ENCODE measurements around the gene FRMD1.

DNA sequence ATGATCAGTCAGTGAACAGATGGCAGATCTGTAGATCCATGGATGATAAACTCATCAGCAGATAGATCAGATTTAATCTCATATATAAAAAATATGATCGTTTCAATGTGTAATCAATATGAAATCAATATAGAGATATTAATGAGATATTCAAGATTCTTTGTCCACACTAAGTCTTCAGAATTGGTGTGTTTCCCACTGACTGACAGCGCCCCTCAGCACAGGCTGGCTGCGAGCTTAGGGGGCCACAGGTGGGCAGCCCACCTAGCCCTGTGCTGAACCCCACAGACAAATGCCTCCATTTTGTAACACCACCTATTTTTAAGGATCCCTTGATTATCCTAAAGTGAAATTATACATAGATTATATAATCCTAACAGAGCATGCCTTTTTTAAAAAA, 32.3 kb downstream of the FRMD1 start:
- TF ChIP-seq EZH2 (IDR thresholded peaks at IDR 0.05; ENCODE audit: borderline replicate concordance) = no peak
- TF ChIP-seq, protein P1, sequence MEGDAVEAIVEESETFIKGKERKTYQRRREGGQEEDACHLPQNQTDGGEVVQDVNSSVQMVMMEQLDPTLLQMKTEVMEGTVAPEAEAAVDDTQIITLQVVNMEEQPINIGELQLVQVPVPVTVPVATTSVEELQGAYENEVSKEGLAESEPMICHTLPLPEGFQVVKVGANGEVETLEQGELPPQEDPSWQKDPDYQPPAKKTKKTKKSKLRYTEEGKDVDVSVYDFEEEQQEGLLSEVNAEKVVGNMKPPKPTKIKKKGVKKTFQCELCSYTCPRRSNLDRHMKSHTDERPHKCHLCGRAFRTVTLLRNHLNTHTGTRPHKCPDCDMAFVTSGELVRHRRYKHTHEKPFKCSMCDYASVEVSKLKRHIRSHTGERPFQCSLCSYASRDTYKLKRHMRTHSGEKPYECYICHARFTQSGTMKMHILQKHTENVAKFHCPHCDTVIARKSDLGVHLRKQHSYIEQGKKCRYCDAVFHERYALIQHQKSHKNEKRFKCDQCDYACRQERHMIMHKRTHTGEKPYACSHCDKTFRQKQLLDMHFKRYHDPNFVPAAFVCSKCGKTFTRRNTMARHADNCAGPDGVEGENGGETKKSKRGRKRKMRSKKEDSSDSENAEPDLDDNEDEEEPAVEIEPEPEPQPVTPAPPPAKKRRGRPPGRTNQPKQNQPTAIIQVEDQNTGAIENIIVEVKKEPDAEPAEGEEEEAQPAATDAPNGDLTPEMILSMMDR (IDR thresholded peaks at IDR 0.05; ENCODE audit: poor library complexity) = no peak

Data from hepatocyte (in vitro differentiated cells).